Measurements from ENCODE around the gene OR10J4.

OR10J4 gene

DNA sequence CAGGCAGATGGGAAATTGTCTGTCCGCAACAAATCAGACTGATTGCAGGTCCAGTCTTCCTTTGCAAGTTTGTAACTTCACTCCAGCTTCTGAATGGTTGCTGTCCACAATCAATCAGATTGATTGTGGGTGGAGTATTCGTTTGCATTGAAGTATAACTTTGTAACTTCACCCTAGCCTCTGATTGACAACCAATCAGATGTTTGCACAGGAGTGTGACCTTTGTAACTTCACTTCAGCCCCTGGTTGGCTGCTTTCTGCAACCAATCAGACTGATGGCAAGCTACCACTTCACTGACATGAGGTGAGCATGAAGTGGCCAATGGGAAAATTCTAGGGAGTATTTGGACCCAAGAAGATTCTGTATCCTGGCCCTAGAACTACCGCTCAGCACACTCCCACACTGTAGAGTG is 33.2 kb downstream of the OR10J4 start:
- Mint-ChIP-seq H3K4me1 (no peaks in the 10 kb centered on the region), H3K27me3 (peaks cover 11% of the 10 kb centered on the region), H3K4me3 (no peak overlapping the region), H3K9me3 (peaks cover 10 to 21% of the 10 kb centered on the region in 2 donors), H3K27ac (no peak overlapping the region)
- no peak for ATAC-seq
- DNase-seq, result no peak

DNA sequence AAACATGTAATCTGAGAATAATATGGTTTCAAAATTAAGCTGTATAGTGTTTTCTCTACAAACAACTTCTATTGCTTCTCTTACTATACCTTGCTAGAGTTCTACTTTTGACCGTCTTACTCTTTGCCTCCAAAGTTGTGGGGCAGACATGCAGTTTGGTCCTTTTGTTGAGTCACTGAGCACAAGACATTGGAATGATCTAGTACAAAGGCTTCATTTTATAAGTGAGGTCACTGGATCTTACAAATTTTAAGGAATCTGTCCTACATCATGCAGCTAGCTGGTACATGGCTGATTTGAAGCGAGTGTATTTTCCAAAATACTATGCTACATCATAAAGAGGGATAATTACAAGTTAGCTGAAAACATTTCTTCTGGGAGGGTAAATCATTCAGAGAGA is 36.3 kb downstream of the OR10J4 start:
- H3K9me3 Mint-ChIP-seq, result no peaks in the 10 kb centered on the region
- peaks cover 28% of the 10 kb centered on the region for H3K27me3 Mint-ChIP-seq
- H3K4me3 Mint-ChIP-seq, result no peak overlapping the region
- ATAC-seq (no peak), DNase-seq (no peak)
- peak overlapping the region in 1 of 2 donors; percentile 45 for H3K27ac Mint-ChIP-seq
- H3K4me1 Mint-ChIP-seq, result no peaks in the 10 kb centered on the region

DNA sequence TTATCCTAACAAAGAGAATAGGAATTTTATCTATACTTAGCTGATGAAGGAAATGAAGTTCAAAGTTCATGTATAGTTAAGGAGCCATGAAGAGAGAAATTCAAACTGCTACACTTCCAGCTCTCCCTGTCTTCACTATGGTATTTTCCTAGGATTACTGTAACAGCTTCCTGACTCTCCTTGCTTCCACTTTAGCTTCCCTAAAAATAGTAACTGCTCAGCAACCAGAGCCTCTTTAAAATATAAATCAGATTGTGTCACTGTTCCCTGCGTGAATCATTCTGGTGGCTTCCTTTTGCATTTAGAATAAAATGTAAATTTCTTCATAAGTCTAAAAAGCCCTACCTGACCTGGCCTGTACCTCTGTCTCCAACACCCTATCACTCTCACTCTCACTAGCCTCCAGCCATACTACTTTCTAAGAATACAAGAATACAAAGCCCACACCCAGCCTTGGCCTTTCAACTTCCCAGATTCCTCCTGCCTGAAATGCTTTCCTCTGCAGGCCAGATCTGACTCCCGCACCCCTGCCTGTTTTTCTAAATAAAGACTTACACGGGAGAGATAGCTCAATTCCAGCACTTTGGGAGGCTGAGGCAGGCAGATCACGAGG is 38.0 kb downstream of the OR10J4 start:
- Mint-ChIP-seq H3K4me1 (no peaks in the 10 kb centered on the region), H3K27ac (no peak overlapping the region), H3K27me3 (peaks cover 31% of the 10 kb centered on the region), H3K4me3 (no peak overlapping the region), H3K9me3 (no peaks in the 10 kb centered on the region)
- no peak for DNase-seq
- no peak for ATAC-seq

DNA sequence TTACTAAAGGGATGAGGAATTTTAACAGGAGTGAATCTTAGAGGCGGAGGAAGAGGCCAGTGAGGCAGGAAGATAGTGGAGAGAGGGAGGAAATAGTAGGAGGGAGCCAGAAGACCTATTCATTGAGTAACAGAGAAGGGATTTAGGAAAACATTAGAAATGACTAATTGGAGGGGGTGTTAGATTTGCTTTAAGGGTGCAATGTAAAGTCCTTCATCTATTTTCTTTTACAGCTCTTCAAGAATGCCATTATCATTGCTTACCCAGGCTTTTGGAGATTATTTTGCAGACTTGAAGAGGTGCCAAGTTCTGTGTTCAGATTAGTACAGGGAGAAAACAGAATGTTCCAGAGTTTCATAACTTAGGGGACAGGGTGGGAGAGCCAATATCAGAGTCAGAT is 41.3 kb downstream of the OR10J4 start:
- no peak overlapping the region for H3K27ac Mint-ChIP-seq
- no peaks in the 10 kb centered on the region for H3K4me1 Mint-ChIP-seq
- no peak for ATAC-seq
- H3K9me3 Mint-ChIP-seq, result no peaks in the 10 kb centered on the region
- DNase-seq, result no peak
- no peak overlapping the region for H3K4me3 Mint-ChIP-seq
- H3K27me3 Mint-ChIP-seq, result peaks cover 23% of the 10 kb centered on the region

DNA sequence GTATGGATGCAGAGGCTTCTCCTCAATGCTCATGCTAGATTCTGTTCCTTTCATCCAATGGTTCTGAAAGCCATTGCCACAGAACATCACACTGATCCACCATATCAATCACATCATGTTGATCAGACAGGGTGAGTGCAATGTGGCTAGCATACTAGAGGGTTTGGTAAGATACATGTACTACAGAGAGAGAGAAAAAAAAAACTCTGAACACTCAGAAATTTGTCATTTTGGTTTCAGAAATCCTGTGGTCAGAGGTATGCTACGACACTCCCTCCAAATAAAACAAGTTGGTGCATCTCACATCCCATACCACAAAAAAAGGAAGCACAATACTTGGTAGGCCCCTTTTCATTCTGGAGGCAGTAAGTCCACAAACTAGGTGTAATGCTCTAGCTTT is 42.9 kb downstream of the OR10J4 start:
- no peak overlapping the region for H3K27ac Mint-ChIP-seq
- H3K4me3 Mint-ChIP-seq, result no peak overlapping the region
- no peaks in the 10 kb centered on the region for H3K9me3 Mint-ChIP-seq
- no peak for ATAC-seq
- H3K27me3 Mint-ChIP-seq, result peaks cover 27% of the 10 kb centered on the region
- no peak for DNase-seq
- H3K4me1 Mint-ChIP-seq, result no peaks in the 10 kb centered on the region
